H1 (cell line): ENCODE measurements around the gene BIN2. TPM values are rescaled to one million over a fixed set of nuclear protein-coding genes. Genes with fewer than 3 reads are reported as not detected.

Source experiments
- CTCF ChIA-PET: fragments of 300-600 bp; sonication (Branson Sonifier 250); formaldehyde crosslinking; loops from one replicate; lab custom pipeline; 2021; ENCODE audit not compliant: partially characterized antibody; lab: Charles Lee
- POLR2A ChIA-PET: fragments of 300-600 bp; sonication (Branson Sonifier 250); formaldehyde crosslinking; loops from one replicate; lab custom pipeline; 2021; ENCODE audit warnings: inconsistent platforms; ENCODE audit not compliant: partially characterized antibody; lab: Charles Lee
- DNase-seq, 2 experiments: peaks; one replicate each; pipeline versions ENCODE4 v3.0.0 to v3.0.0-alpha.2; 2010 to 2022; ENCODE audit warnings: low spot score in 2 of 2, low read depth in 1 of 2, mixed read lengths in 1 of 2
- FAIRE-seq: peaks from 2 replicates; lab custom pipeline; 2011; peaks lifted over from hg19 to GRCh38; lab: Jason Lieb, UNC
- H2AFZ ChIP-seq: 2 replicates; pipeline ENCODE4 v1.8.1; 2012; ENCODE audit warnings: low read length, inconsistent platforms
- H2AK5ac ChIP-seq: 2 replicates; pipeline ENCODE4 v1.6.1; 2013; ENCODE audit warnings: low read depth, low read length
- H2BK120ac ChIP-seq: replicated peaks from 2 replicates; pipeline ENCODE3; 2013; ENCODE audit warnings: low read depth, low read length, inconsistent platforms
- H2BK12ac ChIP-seq: 2 replicates; pipeline ENCODE4 v1.6.1; 2013; ENCODE audit warnings: low read depth, low read length
- H2BK15ac ChIP-seq: 2 replicates; pipeline ENCODE4 v1.6.1; 2013; ENCODE audit warnings: low read length
- H2BK20ac ChIP-seq: 2 replicates; pipeline ENCODE4 v1.6.1; 2013; ENCODE audit warnings: low read length
- H2BK5ac ChIP-seq: 2 replicates; pipeline ENCODE4 v1.6.1; 2013; ENCODE audit warnings: low read depth, low read length
- H3K14ac ChIP-seq: 2 replicates; pipeline ENCODE4 v1.6.1; 2013; ENCODE audit warnings: inconsistent platforms; ENCODE audit not compliant: insufficient read length
- H3K18ac ChIP-seq: 2 replicates; pipeline ENCODE4 v1.6.1; 2013; ENCODE audit warnings: low read length; ENCODE audit errors: extremely low read depth
- H3K23ac ChIP-seq: 2 replicates; pipeline ENCODE4 v1.6.1; 2013; ENCODE audit warnings: inconsistent platforms; ENCODE audit not compliant: insufficient read length
- H3K23me2 ChIP-seq: 2 replicates; pipeline ENCODE4 v1.6.1; 2013; ENCODE audit warnings: low read depth, low read length
- H3K27ac ChIP-seq: 2 replicates; pipeline ENCODE4 v1.6.1; 2011; ENCODE audit warnings: low read depth, low read length, inconsistent platforms
- H3K27me3 ChIP-seq, 4 experiments: replicated peaks in 1 of 4; 1 replicate in 1 of 4; 2 replicates in 3 of 4; pipeline versions ENCODE4 v1.6.1 to v1.8.1; 2011 to 2013; ENCODE audit warnings: low read length in 3 of 4, mild to moderate bottlenecking in 3 of 4, inconsistent platforms in 2 of 4, mixed read lengths in 2 of 4, moderate library complexity in 1 of 4; ENCODE audit not compliant: control insufficient read depth in 3 of 4, insufficient read depth in 3 of 4; ENCODE audit errors: extremely low read depth in 1 of 4
- H3K36me3 ChIP-seq, 4 experiments: 2 replicates each; pipeline versions ENCODE4 v1.6.1 to v1.8.1; 2011 to 2013; ENCODE audit warnings: mild to moderate bottlenecking in 4 of 4, low read length in 3 of 4, moderate library complexity in 2 of 4, control low read depth in 1 of 4, inconsistent platforms in 1 of 4; ENCODE audit not compliant: insufficient read depth in 4 of 4, control insufficient read depth in 2 of 4
- H3K4ac ChIP-seq: replicated peaks from 2 replicates; pipeline ENCODE3; 2013; ENCODE audit warnings: low read length, low read depth, mixed read lengths, inconsistent platforms; ENCODE audit not compliant: insufficient read length
- H3K4me1 ChIP-seq, 4 experiments: replicated peaks in 1 of 4; 1 replicate in 1 of 4; 2 replicates in 3 of 4; pipeline versions ENCODE4 v1.6.1 to v1.8.1; 2011 to 2013; ENCODE audit warnings: low read length in 3 of 4, inconsistent platforms in 2 of 4, mixed read lengths in 1 of 4; ENCODE audit not compliant: insufficient read depth in 4 of 4, control insufficient read depth in 3 of 4
- H3K4me2 ChIP-seq, 2 experiments: 2 replicates each; pipeline versions ENCODE4 v1.6.1 to v1.8.1; 2011 to 2013; ENCODE audit warnings: low read depth in 2 of 2, low read length in 2 of 2, control low read depth in 1 of 2, inconsistent platforms in 1 of 2, mild to moderate bottlenecking in 1 of 2; ENCODE audit not compliant: insufficient read depth in 1 of 2
- H3K4me3 ChIP-seq, 4 experiments: fragments of 200-600, 300-600 bp in 1 of 4; sonication (generic), shearing (Covaris generic), sonication (Bioruptor Twin) in 1 of 4; 2 replicates each; pipeline versions ENCODE4 v1.5.1 to v1.8.1; 2011 to 2016; ENCODE audit warnings: low read length in 4 of 4, low read depth in 3 of 4, control low read depth in 2 of 4, inconsistent platforms in 2 of 4, mild to moderate bottlenecking in 2 of 4, mixed read lengths in 1 of 4, moderate library complexity in 1 of 4; ENCODE audit not compliant: insufficient read depth in 2 of 4; ENCODE audit errors: extremely low read depth in 1 of 4
- H3K56ac ChIP-seq: replicated peaks from 2 replicates; pipeline ENCODE3; 2013; ENCODE audit warnings: low read depth, mild to moderate bottlenecking, mixed read lengths, low read length, inconsistent platforms; ENCODE audit not compliant: insufficient read length
- H3K79me1 ChIP-seq: 2 replicates; pipeline ENCODE4 v1.6.1; 2013; ENCODE audit warnings: low read depth, low read length, control low read depth
- H3K79me2 ChIP-seq, 2 experiments: 2 replicates each; pipeline versions ENCODE4 v1.6.1 to v1.8.1; 2012 to 2013; ENCODE audit warnings: low read length in 2 of 2, mild to moderate bottlenecking in 2 of 2, inconsistent platforms in 1 of 2; ENCODE audit not compliant: insufficient read depth in 2 of 2, control insufficient read depth in 1 of 2
- H3K9ac ChIP-seq, 4 experiments: replicated peaks in 1 of 4; 1 replicate in 1 of 4; 2 replicates in 3 of 4; pipeline versions ENCODE4 v1.6.1 to v1.8.1; 2011 to 2013; ENCODE audit warnings: low read depth in 3 of 4, low read length in 3 of 4, control low read depth in 2 of 4, mild to moderate bottlenecking in 2 of 4, moderate library complexity in 2 of 4, inconsistent platforms in 1 of 4; ENCODE audit errors: extremely low read depth in 1 of 4
- H3K9me3 ChIP-seq, 2 experiments: 2 replicates each; pipeline versions ENCODE4 v1.6.1 to v1.8.1; 2012 to 2013; ENCODE audit warnings: mild to moderate bottlenecking in 2 of 2, moderate library complexity in 2 of 2, control low read depth in 1 of 2, inconsistent platforms in 1 of 2, low read depth in 1 of 2, low read length in 1 of 2, mixed read lengths in 1 of 2; ENCODE audit not compliant: insufficient read depth in 2 of 2
- H4K20me1 ChIP-seq, 2 experiments: replicated peaks in 1 of 2; 2 replicates each; pipeline versions ENCODE3 to v1.8.1; 2011 to 2013; ENCODE audit warnings: inconsistent platforms in 2 of 2, low read length in 2 of 2, mild to moderate bottlenecking in 1 of 2; ENCODE audit not compliant: insufficient read depth in 2 of 2, control insufficient read depth in 1 of 2
- H4K5ac ChIP-seq: 2 replicates; pipeline ENCODE4 v1.6.1; 2013; ENCODE audit warnings: low read length, low read depth, mixed read lengths, inconsistent platforms; ENCODE audit not compliant: insufficient read length
- H4K8ac ChIP-seq: 2 replicates; pipeline ENCODE4 v1.8.0; 2013; ENCODE audit warnings: mild to moderate bottlenecking, moderate library complexity, low read length, inconsistent platforms; ENCODE audit not compliant: insufficient read depth; ENCODE audit errors: extremely low read depth
- H4K91ac ChIP-seq: replicated peaks from 2 replicates; pipeline ENCODE3; 2013; ENCODE audit warnings: low read length, mixed read lengths, inconsistent platforms; ENCODE audit not compliant: insufficient read length
- ATF3 ChIP-seq: IDR thresholded peaks from 2 replicates; pipeline ENCODE4 v1.6.1; 2011; ENCODE audit warnings: low read depth, mild to moderate bottlenecking, low read length; ENCODE audit not compliant: insufficient read depth
- BCL11A ChIP-seq, 2 experiments: IDR thresholded peaks; one replicate each; pipeline ENCODE4 v1.6.1; 2011; ENCODE audit warnings: low read depth in 2 of 2, low read length in 2 of 2, mild to moderate bottlenecking in 2 of 2
- CBX5 ChIP-seq: fragments of 300-800, 300-1000 bp; sonication (generic); IDR thresholded peaks from 2 replicates; pipeline ENCODE4 v1.7.1; 2016; ENCODE audit warnings: antibody characterized with exemption, low read length, low read depth
- CHD1 ChIP-seq: IDR thresholded peaks from 2 replicates; pipeline ENCODE4 v1.6.1; 2012; ENCODE audit warnings: low read depth, low read length, improper control_type of control experiment
- HDAC2 ChIP-seq, 2 experiments: fragments of 300-600 bp in 1 of 2; sonication (generic) in 1 of 2; IDR thresholded peaks; 2 replicates each; pipeline ENCODE4 v1.6.1; 2011 to 2012; ENCODE audit warnings: low read depth in 2 of 2, low read length in 2 of 2, mild to moderate bottlenecking in 2 of 2, moderate library complexity in 2 of 2, borderline replicate concordance in 1 of 2, inconsistent platforms in 1 of 2
- JUN ChIP-seq: IDR thresholded peaks from 2 replicates; pipeline ENCODE4 v1.6.1; 2011; ENCODE audit warnings: low read depth, mild to moderate bottlenecking, improper control_type of control experiment, low read length
- KDM1A ChIP-seq: fragments of 200-600, 300-600 bp; sonication (generic); IDR thresholded peaks from 2 replicates; pipeline ENCODE4 v1.7.1; 2016; ENCODE audit warnings: mild to moderate bottlenecking, low read length, borderline replicate concordance
- SIN3A ChIP-seq, 2 experiments: IDR thresholded peaks in 1 of 2; conservative IDR thresholded peaks in 1 of 2; 2 replicates each; pipeline ENCODE4 v1.6.1; 2011 to 2012; ENCODE audit warnings: low read length in 2 of 2, improper control_type of control experiment in 1 of 2, low read depth in 1 of 2, mild to moderate bottlenecking in 1 of 2
- SP1 ChIP-seq: IDR thresholded peaks from 2 replicates; pipeline ENCODE4 v1.6.1; 2011; ENCODE audit warnings: low read depth, low read length
- TBP ChIP-seq: IDR thresholded peaks from 2 replicates; pipeline ENCODE4 v1.6.1; 2011; ENCODE audit warnings: low read depth, low read length, improper control_type of control experiment
- TEAD4 ChIP-seq: IDR thresholded peaks from 2 replicates; pipeline ENCODE4 v1.6.1; 2012; ENCODE audit warnings: low read depth, low read length, inconsistent platforms, mixed read lengths
- WGBS, 2 experiments: shearing (Covaris generic) in 1 of 2; methylation state at CpG; one replicate each; pipeline versions ENCODE4 v1.1.6 to v1.1.7; 2013 to 2015; ENCODE audit warnings: low lambda C conversion rate in 2 of 2, mixed read lengths in 2 of 2, inconsistent platforms in 1 of 2, low coverage in 1 of 2, missing lambda C conversion rate in 1 of 2; ENCODE audit not compliant: insufficient replicate concordance in 2 of 2, insufficient coverage in 1 of 2, insufficient read length in 1 of 2; ENCODE audit errors: extremely low coverage in 1 of 2, missing lambda C conversion rate in 1 of 2; 5-methylcytosine and 5-hydroxymethylcytosine counted together
- polyA plus RNA-seq, 7 experiments: library from polyadenylated mRNA; depleted of rRNA in 3 of 7; stranded (reverse) in 5 of 7; unstranded in 2 of 7; fragments of >200 nt in 5 of 7; fragments of 200-250 nt in 2 of 7; gene quantifications; 1 replicate in 5 of 7; 2 replicates in 1 of 7; 4 replicates in 1 of 7; pipeline versions ENCODE4 v1.2.1 to v1.2.3, GENCODE V29; 2011 to 2013; ENCODE audit warnings: missing spikeins in 2 of 7, mixed read lengths in 2 of 7
- total RNA-seq: library from RNA; stranded (reverse); fragmentation: NEBNext Ultra II Directional; extraction: Animal tissue kit (Norgen Biotek cat#: 25700); gene quantifications from 2 replicates; pipeline ENCODE4 v1.2.1, GENCODE V29; 2021
- TF ChIP-seq, protein P1 (sequence below): IDR thresholded peaks from 2 replicates; pipeline ENCODE4 v1.6.1; 2012; ENCODE audit warnings: low read length, inconsistent platforms

BIN2 gene
- total and polyA plus RNA-seq, 2 of the 8 experiments (the other 6 are each of a cell fraction or from before 2014, with no cell fraction given): not detected

DNA sequence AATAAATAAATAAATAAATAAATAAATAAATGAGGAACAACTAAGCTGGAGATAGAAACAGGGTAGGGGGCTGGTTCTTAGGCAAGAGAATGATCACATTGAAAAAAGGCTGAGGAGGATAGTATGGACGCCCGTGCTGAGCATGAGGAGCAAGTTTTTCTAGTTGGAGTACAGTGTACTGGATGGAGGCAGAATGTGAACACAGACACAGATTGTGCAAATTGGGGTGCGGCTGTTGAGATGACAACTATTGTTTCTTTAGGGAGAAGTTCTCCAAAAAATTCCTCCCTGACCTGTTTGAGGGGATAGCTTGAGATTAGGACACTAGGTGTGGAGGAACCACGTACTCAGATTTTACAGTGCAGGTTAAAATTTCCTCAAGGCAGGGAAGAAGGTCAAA, 979 bp upstream of the BIN2 start:
- Histone ChIP-seq H2AK5ac (no peak overlapping the region), H3K23me2 (no peaks in the 10 kb centered on the region), H3K4me2 (no peak overlapping the region), H3K9me3 (no peaks in the 10 kb centered on the region), H4K91ac (no peak overlapping the region), H3K4ac (no peak overlapping the region), H2AFZ (no peak overlapping the region), H2BK12ac (no peak overlapping the region), H3K9ac (no peak overlapping the region), H4K20me1 (no peaks in the 10 kb centered on the region), H3K27ac (no peak overlapping the region), H3K4me3 (no peak overlapping the region), H3K27me3 (no peaks in the 10 kb centered on the region; a peak in 1 of 7 replicates), H2BK15ac (no peak overlapping the region), H3K14ac (no peak overlapping the region), H3K18ac (no peak overlapping the region), H3K23ac (no peak overlapping the region), H3K79me1 (no peaks in the 10 kb centered on the region), H2BK5ac (no peak overlapping the region), H3K36me3 (no peaks in the 10 kb centered on the region), H4K8ac (no peak overlapping the region), H2BK120ac (no peak overlapping the region), H4K5ac (no peak overlapping the region), H3K4me1 (peaks cover 2 to 9% (median 4%) of the 10 kb centered on the region in 4 experiments; a peak in 6 of 7 replicates), H3K56ac (no peak overlapping the region), H2BK20ac (no peak overlapping the region), H3K79me2 (no peaks in the 10 kb centered on the region)
- no peak for FAIRE-seq
- ChIA-PET CTCF (interaction anchor here (0.6 to 7.0 kb wide), 2 partner anchors 17 to 49 kb away, joined by 4 to 45 read pairs; no protein-coding TSS in a partner anchor), POLR2A (no interaction called here)
- DNase-seq: no peak
- WGBS, 2 experiments: 91% methylated on average over 4 of the region's 4 CpGs; no CpG with 5 or more reads in 1 of the 2 experiments
- TF ChIP-seq HDAC2 (IDR thresholded peaks at IDR 0.05; ENCODE audit: borderline replicate concordance in 1 of 2, low read depth in 2 of 2, low read length in 2 of 2) (no peak), ATF3 (no peak), SIN3A (conservative IDR thresholded peaks at IDR 0.05 in 1 of 2, IDR thresholded peaks at IDR 0.05 in 1 of 2; ENCODE audit: low read depth in 1 of 2, low read length in 2 of 2) (no peak), CBX5 (no peak), CHD1 (no peak), TBP (no peak), BCL11A (IDR thresholded peaks at IDR 0.05; ENCODE audit: low read depth in 2 of 2, low read length in 2 of 2) (no peak), SP1 (no peak), TEAD4 (no peak), KDM1A (no peak), JUN (no peak)
- TF ChIP-seq, protein P1, sequence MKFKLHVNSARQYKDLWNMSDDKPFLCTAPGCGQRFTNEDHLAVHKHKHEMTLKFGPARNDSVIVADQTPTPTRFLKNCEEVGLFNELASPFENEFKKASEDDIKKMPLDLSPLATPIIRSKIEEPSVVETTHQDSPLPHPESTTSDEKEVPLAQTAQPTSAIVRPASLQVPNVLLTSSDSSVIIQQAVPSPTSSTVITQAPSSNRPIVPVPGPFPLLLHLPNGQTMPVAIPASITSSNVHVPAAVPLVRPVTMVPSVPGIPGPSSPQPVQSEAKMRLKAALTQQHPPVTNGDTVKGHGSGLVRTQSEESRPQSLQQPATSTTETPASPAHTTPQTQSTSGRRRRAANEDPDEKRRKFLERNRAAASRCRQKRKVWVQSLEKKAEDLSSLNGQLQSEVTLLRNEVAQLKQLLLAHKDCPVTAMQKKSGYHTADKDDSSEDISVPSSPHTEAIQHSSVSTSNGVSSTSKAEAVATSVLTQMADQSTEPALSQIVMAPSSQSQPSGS: no peak
